SK-N-SH treated with all-trans-retinoic acid at 6 μM for 48 hours (cell line): ENCODE measurements around the gene KRT38.

Experiments
- ARNTL ChIP-seq: fragments of 450-650 bp; formaldehyde crosslinking; IDR thresholded peaks from 2 replicates; pipeline ENCODE4 v1.5.0; 2020; ENCODE audit warnings: low read depth, mild to moderate bottlenecking, moderate library complexity, borderline replicate concordance
- CREB5 ChIP-seq: fragments of 250-450 bp; sonication (Bioruptor Pico); IDR thresholded peaks from 2 replicates; pipeline ENCODE4 v1.5.1; 2020; ENCODE audit warnings: low read depth, mild to moderate bottlenecking, moderate library complexity
- GLIS3 ChIP-seq: fragments of 250-450 bp; sonication (Bioruptor Pico); IDR thresholded peaks from 2 replicates; pipeline ENCODE4 v1.5.0; 2020; ENCODE audit warnings: mild to moderate bottlenecking, moderate library complexity
- PATZ1 ChIP-seq: fragments of 250-450 bp; sonication (Bioruptor Pico); IDR thresholded peaks from 2 replicates; pipeline ENCODE4 v1.8.0; 2020; ENCODE audit warnings: mild to moderate bottlenecking, moderate library complexity, borderline replicate concordance
- POU6F1 ChIP-seq: fragments of 250-450 bp; sonication (Bioruptor Pico); IDR thresholded peaks from 2 replicates; pipeline ENCODE4 v1.8.0; 2021; ENCODE audit warnings: low read depth, mild to moderate bottlenecking, moderate library complexity, borderline replicate concordance
- TCF4 ChIP-seq: fragments of 250-450 bp; sonication (Bioruptor Pico); IDR thresholded peaks from 2 replicates; pipeline ENCODE4 v1.8.0; 2021; ENCODE audit warnings: mild to moderate bottlenecking, moderate library complexity, borderline replicate concordance
- ZFP3 ChIP-seq: fragments of 250-450 bp; sonication (Bioruptor Pico); IDR thresholded peaks from 2 replicates; pipeline ENCODE4 v1.5.0; 2020; ENCODE audit warnings: mild to moderate bottlenecking, moderate library complexity
- ZNF8 ChIP-seq: fragments of 450-650 bp; formaldehyde crosslinking; IDR thresholded peaks from 2 replicates; pipeline ENCODE4 v1.5.0; 2020; ENCODE audit warnings: mild to moderate bottlenecking, moderate library complexity

- no peak for TF ChIP-seq CREB5 (CRISPR knock-in tag)
- TF ChIP-seq PATZ1 (CRISPR knock-in tag) = no peak
- no peak for TF ChIP-seq ZFP3 (CRISPR knock-in tag)
- TF ChIP-seq TCF4 (CRISPR knock-in tag) = no peak
- no peak for TF ChIP-seq GLIS3
- no peak for TF ChIP-seq ARNTL (CRISPR knock-in tag)
- no peak for TF ChIP-seq POU6F1 (CRISPR knock-in tag)
- TF ChIP-seq ZNF8 (CRISPR knock-in tag) = no peak
Observed at GRCh38 chr17:41455236-41455635, 14.5 kb upstream of the KRT38 start.
